Measurements from ENCODE around the gene MED27.

MED27 gene

DNA sequence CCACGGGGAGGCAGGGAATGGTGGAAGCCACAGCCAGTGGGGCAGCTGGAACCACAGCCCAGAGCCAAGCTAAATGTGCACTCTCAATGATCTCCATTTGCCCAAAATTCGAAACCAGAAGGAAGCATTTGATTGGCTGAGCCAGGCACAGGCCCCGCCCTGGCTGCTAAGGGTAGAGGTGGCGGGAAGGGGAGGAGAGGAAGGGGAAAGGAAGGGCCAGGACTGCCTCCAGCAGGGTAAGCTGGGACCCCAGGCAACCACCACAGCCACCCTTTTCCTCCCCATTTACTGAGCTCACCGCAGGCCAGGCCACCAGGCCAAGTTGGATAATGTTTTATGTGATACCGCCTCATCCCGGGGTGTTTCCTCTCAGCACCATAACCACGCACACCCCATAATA is 239.4 kb downstream of the MED27 start:
- DNase-seq, result no peak
- Mint-ChIP-seq H3K4me1 (peaks cover 67% of the 10 kb centered on the region), H3K9me3 (no peaks in the 10 kb centered on the region), H3K4me3 (no peak overlapping the region), H3K36me3 (ENCODE audit: low read depth) (no peaks in the 10 kb centered on the region), H3K27me3 (ENCODE audit: low read depth, poor library complexity) (peaks cover 13% of the 10 kb centered on the region), H3K27ac (no peak overlapping the region)
- TF ChIP-seq, protein P1, sequence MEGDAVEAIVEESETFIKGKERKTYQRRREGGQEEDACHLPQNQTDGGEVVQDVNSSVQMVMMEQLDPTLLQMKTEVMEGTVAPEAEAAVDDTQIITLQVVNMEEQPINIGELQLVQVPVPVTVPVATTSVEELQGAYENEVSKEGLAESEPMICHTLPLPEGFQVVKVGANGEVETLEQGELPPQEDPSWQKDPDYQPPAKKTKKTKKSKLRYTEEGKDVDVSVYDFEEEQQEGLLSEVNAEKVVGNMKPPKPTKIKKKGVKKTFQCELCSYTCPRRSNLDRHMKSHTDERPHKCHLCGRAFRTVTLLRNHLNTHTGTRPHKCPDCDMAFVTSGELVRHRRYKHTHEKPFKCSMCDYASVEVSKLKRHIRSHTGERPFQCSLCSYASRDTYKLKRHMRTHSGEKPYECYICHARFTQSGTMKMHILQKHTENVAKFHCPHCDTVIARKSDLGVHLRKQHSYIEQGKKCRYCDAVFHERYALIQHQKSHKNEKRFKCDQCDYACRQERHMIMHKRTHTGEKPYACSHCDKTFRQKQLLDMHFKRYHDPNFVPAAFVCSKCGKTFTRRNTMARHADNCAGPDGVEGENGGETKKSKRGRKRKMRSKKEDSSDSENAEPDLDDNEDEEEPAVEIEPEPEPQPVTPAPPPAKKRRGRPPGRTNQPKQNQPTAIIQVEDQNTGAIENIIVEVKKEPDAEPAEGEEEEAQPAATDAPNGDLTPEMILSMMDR (IDR thresholded peaks at IDR 0.05), result no peak

DNA sequence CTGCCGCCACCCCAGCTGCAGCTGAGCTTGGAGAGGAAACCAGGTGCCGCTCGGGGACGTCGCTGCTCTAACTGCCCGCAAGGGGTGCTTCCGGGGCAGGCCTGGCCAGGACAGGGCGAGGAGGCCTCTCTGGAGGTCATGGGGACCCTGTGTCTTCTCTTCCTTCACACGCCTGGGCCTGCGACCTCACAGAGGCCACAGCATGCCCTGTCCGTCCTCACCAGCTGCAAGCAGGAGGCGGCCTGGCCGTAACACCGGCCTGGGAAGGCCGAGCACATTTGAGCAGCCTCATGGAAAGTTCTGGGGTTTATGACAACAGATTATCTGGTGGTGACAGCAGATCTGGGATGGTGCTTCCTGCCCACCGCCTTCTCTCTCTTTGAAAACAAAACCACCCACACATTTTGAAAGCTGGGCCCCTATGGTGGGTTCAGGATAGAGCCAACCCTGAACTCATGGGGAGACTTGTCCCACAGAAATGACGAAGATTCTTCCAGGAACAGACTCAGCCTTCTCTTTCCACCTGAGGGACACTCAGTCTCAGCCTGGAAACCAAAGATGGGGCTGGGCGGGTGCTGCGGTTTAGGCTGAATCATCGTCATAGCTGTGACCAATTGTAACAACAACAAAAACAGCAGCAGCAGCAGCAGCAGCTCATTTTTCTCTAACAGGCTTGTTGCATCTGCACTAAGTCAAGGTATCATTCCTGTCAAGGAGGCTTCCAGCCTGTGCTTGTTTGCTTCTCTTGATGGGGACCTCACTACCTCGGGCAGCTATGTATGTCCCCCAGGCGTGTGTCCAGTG is 240.2 kb downstream of the MED27 start:
- H3K27ac Mint-ChIP-seq, result peak overlapping the region; percentile 80
- no peak for DNase-seq
- no peak overlapping the region for H3K4me3 Mint-ChIP-seq
- H3K9me3 Mint-ChIP-seq, result no peaks in the 10 kb centered on the region
- H3K4me1 Mint-ChIP-seq, result peaks cover 74% of the 10 kb centered on the region
- TF ChIP-seq, protein P1 (IDR thresholded peaks at IDR 0.05), result no peak
- H3K27me3 Mint-ChIP-seq (ENCODE audit: low read depth, poor library complexity), result peaks cover 13% of the 10 kb centered on the region
- no peaks in the 10 kb centered on the region for H3K36me3 Mint-ChIP-seq (ENCODE audit: low read depth)

DNA sequence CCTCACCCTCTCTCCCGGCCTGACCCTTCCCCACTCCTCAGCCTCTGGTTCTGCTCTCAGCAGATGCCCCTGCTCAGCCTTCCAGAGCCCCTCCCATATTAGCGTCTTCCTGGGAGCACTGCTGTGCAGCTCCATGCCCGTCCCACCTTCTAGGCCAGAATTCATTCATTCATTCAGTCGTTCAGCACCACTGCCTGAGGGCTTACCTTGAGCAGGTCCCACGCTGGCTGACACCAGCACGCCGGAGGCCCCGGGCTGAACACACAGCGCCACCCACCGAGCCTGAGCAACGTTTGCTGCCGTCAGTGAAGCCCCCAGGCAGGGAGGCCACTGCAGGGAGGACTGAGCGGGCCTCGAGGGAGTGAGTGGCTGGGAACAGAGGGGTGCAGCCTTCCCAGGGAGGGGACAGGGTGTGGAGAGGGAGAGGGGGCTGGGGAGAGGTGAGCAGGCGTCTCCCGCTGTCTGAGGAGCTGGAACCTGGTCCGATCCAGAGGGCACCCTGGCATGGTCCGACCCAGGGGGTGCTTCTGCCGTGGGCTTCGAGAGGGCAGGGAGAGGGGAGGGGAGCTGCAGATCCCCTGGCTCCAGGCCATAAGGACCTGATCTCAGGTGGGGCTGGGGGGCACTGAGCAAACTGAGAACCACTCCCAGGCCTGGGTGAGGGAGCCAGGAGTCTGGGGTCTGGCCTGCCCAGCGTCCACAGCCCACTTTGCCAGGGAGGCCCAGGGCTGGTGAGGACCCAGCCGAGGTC is 241.0 kb downstream of the MED27 start:
- H3K9me3 Mint-ChIP-seq, result peaks cover 8% of the 10 kb centered on the region
- H3K4me3 Mint-ChIP-seq, result no peak overlapping the region
- TF ChIP-seq, protein P1 (IDR thresholded peaks at IDR 0.05), result no peak
- no peaks in the 10 kb centered on the region for H3K36me3 Mint-ChIP-seq (ENCODE audit: low read depth)
- DNase-seq, result no peak
- H3K4me1 Mint-ChIP-seq, result peaks cover 72% of the 10 kb centered on the region
- no peak overlapping the region for H3K27ac Mint-ChIP-seq
- peaks cover 16% of the 10 kb centered on the region for H3K27me3 Mint-ChIP-seq (ENCODE audit: low read depth, poor library complexity)

DNA sequence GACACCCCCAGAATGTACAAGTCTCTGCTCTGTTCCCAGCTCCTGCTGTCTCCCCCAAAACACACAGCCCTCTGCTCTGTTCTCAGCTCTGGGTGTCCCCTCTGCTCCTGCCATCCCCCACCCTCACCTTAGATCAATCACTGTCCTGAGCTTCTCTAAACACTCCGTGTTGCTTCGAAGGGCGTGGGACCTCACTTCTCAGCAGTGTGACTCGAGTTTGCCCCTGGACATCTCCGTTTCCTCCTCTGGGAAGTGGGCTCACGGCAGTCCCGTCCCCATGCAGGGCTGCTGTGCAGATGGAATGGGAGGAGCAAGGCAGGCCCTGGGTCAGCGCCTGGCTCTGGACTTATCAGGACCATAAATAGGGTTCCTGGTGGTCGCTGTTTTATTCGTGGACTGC is 241.8 kb downstream of the MED27 start:
- H3K4me3 Mint-ChIP-seq, result no peak overlapping the region
- H3K4me1 Mint-ChIP-seq, result peaks cover 65% of the 10 kb centered on the region
- H3K36me3 Mint-ChIP-seq (ENCODE audit: low read depth), result no peaks in the 10 kb centered on the region
- peaks cover 10% of the 10 kb centered on the region for H3K9me3 Mint-ChIP-seq
- no peak for DNase-seq
- no peak overlapping the region for H3K27ac Mint-ChIP-seq
- TF ChIP-seq, protein P1 (IDR thresholded peaks at IDR 0.05), result no peak
- H3K27me3 Mint-ChIP-seq (ENCODE audit: low read depth, poor library complexity), result peaks cover 16% of the 10 kb centered on the region

DNA sequence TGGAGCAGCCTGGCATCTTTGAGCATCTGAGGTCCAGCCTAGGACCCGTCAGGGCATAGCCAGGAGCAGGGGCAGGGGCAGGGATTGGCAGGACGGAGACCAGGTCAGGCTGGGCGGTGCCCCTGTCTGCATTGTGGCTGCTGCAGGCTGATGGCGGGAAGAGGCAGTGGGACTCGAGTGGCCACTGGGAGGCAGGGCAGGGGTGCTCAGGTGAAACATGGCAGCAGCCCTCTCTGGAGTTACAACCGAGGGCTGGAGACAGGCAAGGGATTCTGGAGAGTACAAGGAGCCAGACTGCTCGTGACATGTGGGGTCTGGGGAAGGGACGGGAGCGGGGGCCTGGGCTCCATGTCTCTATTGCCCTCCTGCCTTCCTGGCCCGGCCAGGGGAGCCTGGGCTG is 242.4 kb downstream of the MED27 start:
- peaks cover 63% of the 10 kb centered on the region for H3K4me1 Mint-ChIP-seq
- TF ChIP-seq, protein P1 (IDR thresholded peaks at IDR 0.05), result no peak
- H3K4me3 Mint-ChIP-seq, result no peak overlapping the region
- H3K27me3 Mint-ChIP-seq (ENCODE audit: low read depth, poor library complexity), result peaks cover 16% of the 10 kb centered on the region
- H3K9me3 Mint-ChIP-seq, result peaks cover 14% of the 10 kb centered on the region
- no peak overlapping the region for H3K27ac Mint-ChIP-seq
- H3K36me3 Mint-ChIP-seq (ENCODE audit: low read depth), result no peaks in the 10 kb centered on the region
- DNase-seq, result no peak
